IgD-negative memory B cell (primary cell): ENCODE data around the gene MCFD2. TPM values are rescaled to one million over a fixed set of nuclear protein-coding genes. Genes with fewer than 3 reads are reported as not detected.
A peak's percentile ranks its signal among the peaks of the same experiment; 100 is the strongest.

Experiments
- H3K27ac Mint-ChIP-seq, 3 donors: one replicate each; pipeline ENCODE4 v1.8.0; 2020 to 2022; ENCODE audit warnings: mild to moderate bottlenecking in 3 of 3, mixed read lengths in 3 of 3, moderate library complexity in 1 of 3
- H3K27me3 Mint-ChIP-seq: one replicate; pipeline ENCODE4 v1.8.0; 2021; ENCODE audit warnings: mixed read lengths
- H3K36me3 Mint-ChIP-seq: one replicate; pipeline ENCODE4 v1.8.0; 2020; ENCODE audit warnings: mild to moderate bottlenecking, mixed read lengths
- H3K4me1 Mint-ChIP-seq, 3 donors: one replicate each; pipeline ENCODE4 v1.8.0; 2020 to 2022; ENCODE audit warnings: mixed read lengths in 3 of 3, mild to moderate bottlenecking in 1 of 3
- H3K4me3 Mint-ChIP-seq, 4 donors: one replicate each; pipeline ENCODE4 v1.8.0; 2020 to 2022; ENCODE audit warnings: mild to moderate bottlenecking in 4 of 4, mixed read lengths in 4 of 4, moderate library complexity in 3 of 4
- H3K9me3 Mint-ChIP-seq, 3 donors: one replicate each; pipeline ENCODE4 v1.8.0; 2020 to 2021; ENCODE audit warnings: mixed read lengths in 3 of 3, mild to moderate bottlenecking in 1 of 3
- polyA plus RNA-seq: library from polyadenylated mRNA; unstranded; fragments of 300-500 nt; fragmentation: Illumina TruSeq; gene quantifications from one replicate; pipeline ENCODE4 v1.2.3, GENCODE V29; 2021

The MCFD2 gene
- polyA plus RNA-seq, 1 donor from 2014 or later: 25.2 TPM

- Mint-ChIP-seq H3K27me3 (no peaks in the 10 kb centered on the region), H3K9me3 (no peaks in the 10 kb centered on the region), H3K4me3 (no peak overlapping the region), H3K36me3 (peaks cover 7% of the 10 kb centered on the region), H3K4me1 (peaks cover 55 to 67% (median 63%) of the 10 kb centered on the region in 3 donors), H3K27ac (no peak overlapping the region)
These were observed 32.2 kb upstream of the MCFD2 start for GRCh38 chr2:46947841-46948240.

GRCh38 chr2:46945671-46946070 is 30.1 kb upstream of the MCFD2 start:
- Mint-ChIP-seq H3K9me3 (no peaks in the 10 kb centered on the region), H3K27ac (peak overlapping the region; percentile 67 to 98 (median 74)), H3K4me1 (peaks cover 48 to 54% (median 53%) of the 10 kb centered on the region in 3 donors), H3K36me3 (peaks cover 7% of the 10 kb centered on the region), H3K27me3 (no peaks in the 10 kb centered on the region), H3K4me3 (peak overlapping the region in 3 of 4 donors; percentile 42 to 66 (median 60))

- Mint-ChIP-seq H3K27me3 (no peaks in the 10 kb centered on the region), H3K4me3 (peak overlapping the region; percentile 98 to 99 (median 99)), H3K4me1 (peaks cover 45 to 53% (median 45%) of the 10 kb centered on the region in 3 donors), H3K9me3 (no peaks in the 10 kb centered on the region), H3K27ac (peak overlapping the region; percentile 98 to 100 (median 98)), H3K36me3 (peaks cover 7% of the 10 kb centered on the region)
These were observed 28.5 kb upstream of the MCFD2 start for GRCh38 chr2:46943881-46944798.

- H3K27me3 Mint-ChIP-seq: no peaks in the 10 kb centered on the region
- peak overlapping the region; percentile 98 to 100 (median 98) for H3K27ac Mint-ChIP-seq
- H3K4me3 Mint-ChIP-seq: peak overlapping the region; percentile 98 to 99 (median 99)
- no peaks in the 10 kb centered on the region for H3K9me3 Mint-ChIP-seq
- peaks cover 41 to 48% (median 41%) of the 10 kb centered on the region in 3 donors for H3K4me1 Mint-ChIP-seq
- H3K36me3 Mint-ChIP-seq: peaks cover 2% of the 10 kb centered on the region
These were observed 27.5 kb upstream of the MCFD2 start for GRCh38 chr2:46942891-46943626.

GRCh38 chr2:46942143-46942526 is 26.5 kb upstream of the MCFD2 start:
- H3K4me1 Mint-ChIP-seq: peaks cover 46 to 49% (median 48%) of the 10 kb centered on the region in 3 donors
- peak overlapping the region; percentile 98 to 99 (median 99) for H3K4me3 Mint-ChIP-seq
- peak overlapping the region; percentile 98 to 100 (median 98) for H3K27ac Mint-ChIP-seq
- H3K27me3 Mint-ChIP-seq: no peaks in the 10 kb centered on the region
- peaks cover 2% of the 10 kb centered on the region for H3K36me3 Mint-ChIP-seq
- H3K9me3 Mint-ChIP-seq: no peaks in the 10 kb centered on the region

- Mint-ChIP-seq H3K27me3 (no peaks in the 10 kb centered on the region), H3K4me3 (peak overlapping the region; percentile 89 to 98 (median 92)), H3K4me1 (peaks cover 36 to 47% (median 45%) of the 10 kb centered on the region in 3 donors)
These were observed 24.2 kb upstream of the MCFD2 start for GRCh38 chr2:46939626-46940359.

GRCh38 chr2:46937471-46937901 is 21.9 kb upstream of the MCFD2 start:
- Mint-ChIP-seq H3K27ac (peak overlapping the region in 2 of 3 donors; percentile 18 to 61), H3K9me3 (no peaks in the 10 kb centered on the region), H3K4me1 (peaks cover 29 to 47% (median 40%) of the 10 kb centered on the region in 3 donors), H3K27me3 (no peaks in the 10 kb centered on the region), H3K36me3 (no peaks in the 10 kb centered on the region), H3K4me3 (peak overlapping the region in 1 of 4 donors; percentile 75)

More at GRCh38 chr2:46939626-46940359, 24.2 kb upstream of the MCFD2 start:
- Mint-ChIP-seq H3K27ac (peak overlapping the region; percentile 20 to 93 (median 81)), H3K36me3 (no peaks in the 10 kb centered on the region), H3K9me3 (no peaks in the 10 kb centered on the region)

GRCh38 chr2:46936566-46936965 is 21.0 kb upstream of the MCFD2 start:
- Mint-ChIP-seq H3K27ac (peak overlapping the region in 1 of 3 donors; percentile 9), H3K4me3 (peak overlapping the region in 1 of 4 donors; percentile 74), H3K4me1 (peaks cover 34 to 47% (median 42%) of the 10 kb centered on the region in 3 donors), H3K27me3 (no peaks in the 10 kb centered on the region), H3K9me3 (no peaks in the 10 kb centered on the region), H3K36me3 (no peaks in the 10 kb centered on the region)

- Mint-ChIP-seq H3K4me3 (no peak overlapping the region), H3K4me1 (peaks cover 33 to 41% (median 38%) of the 10 kb centered on the region in 3 donors), H3K9me3 (no peaks in the 10 kb centered on the region), H3K27me3 (no peaks in the 10 kb centered on the region), H3K27ac (no peak overlapping the region), H3K36me3 (no peaks in the 10 kb centered on the region)
These were observed 19.5 kb upstream of the MCFD2 start for GRCh38 chr2:46935071-46935470.

GRCh38 chr2:46929612-46930011 is 14.0 kb upstream of the MCFD2 start:
- H3K27ac Mint-ChIP-seq: no peak overlapping the region
- no peak overlapping the region for H3K4me3 Mint-ChIP-seq
- H3K27me3 Mint-ChIP-seq: no peaks in the 10 kb centered on the region
- peaks cover 2% of the 10 kb centered on the region for H3K36me3 Mint-ChIP-seq
- H3K4me1 Mint-ChIP-seq: peaks cover 14 to 15% (median 14%) of the 10 kb centered on the region in 3 donors
- H3K9me3 Mint-ChIP-seq: peaks cover 0 to 4% (median 3%) of the 10 kb centered on the region in 3 donors

GRCh38 chr2:46926863-46927262 is 11.3 kb upstream of the MCFD2 start:
- Mint-ChIP-seq H3K36me3 (peaks cover 3% of the 10 kb centered on the region), H3K4me3 (peak overlapping the region in 1 of 4 donors; percentile 47), H3K4me1 (peaks cover 0 to 8% (median 7%) of the 10 kb centered on the region in 3 donors), H3K27me3 (no peaks in the 10 kb centered on the region), H3K9me3 (peaks cover 0 to 4% (median 3%) of the 10 kb centered on the region in 3 donors), H3K27ac (no peak overlapping the region)

- Mint-ChIP-seq H3K27ac (no peak overlapping the region), H3K9me3 (peaks cover 0 to 4% (median 3%) of the 10 kb centered on the region in 3 donors), H3K4me3 (peak overlapping the region in 1 of 4 donors; percentile 21), H3K27me3 (no peaks in the 10 kb centered on the region), H3K4me1 (peaks cover 4 to 9% (median 6%) of the 10 kb centered on the region in 3 donors), H3K36me3 (peaks cover 3% of the 10 kb centered on the region)
These were observed 10.1 kb upstream of the MCFD2 start for GRCh38 chr2:46925474-46926351.

GRCh38 chr2:46924608-46925007 is 9.0 kb upstream of the MCFD2 start:
- Mint-ChIP-seq H3K9me3 (peaks cover 0 to 4% (median 3%) of the 10 kb centered on the region in 3 donors), H3K27me3 (no peaks in the 10 kb centered on the region), H3K4me1 (peaks cover 6 to 9% (median 7%) of the 10 kb centered on the region in 3 donors), H3K4me3 (no peak overlapping the region), H3K27ac (peak overlapping the region in 1 of 3 donors; percentile 59), H3K36me3 (peaks cover 3% of the 10 kb centered on the region)
